ENCODE measurements around the gene ELP4. TPM values are rescaled to one million over a fixed set of nuclear protein-coding genes. Genes with fewer than 3 reads are reported as not detected.

ELP4 gene
- total and polyA plus RNA-seq, 9 of the 15 experiments (the other 6 are each of a cell fraction or from before 2014, with no cell fraction given): 24.1 to 60.3 (median 38.7) TPM

DNA sequence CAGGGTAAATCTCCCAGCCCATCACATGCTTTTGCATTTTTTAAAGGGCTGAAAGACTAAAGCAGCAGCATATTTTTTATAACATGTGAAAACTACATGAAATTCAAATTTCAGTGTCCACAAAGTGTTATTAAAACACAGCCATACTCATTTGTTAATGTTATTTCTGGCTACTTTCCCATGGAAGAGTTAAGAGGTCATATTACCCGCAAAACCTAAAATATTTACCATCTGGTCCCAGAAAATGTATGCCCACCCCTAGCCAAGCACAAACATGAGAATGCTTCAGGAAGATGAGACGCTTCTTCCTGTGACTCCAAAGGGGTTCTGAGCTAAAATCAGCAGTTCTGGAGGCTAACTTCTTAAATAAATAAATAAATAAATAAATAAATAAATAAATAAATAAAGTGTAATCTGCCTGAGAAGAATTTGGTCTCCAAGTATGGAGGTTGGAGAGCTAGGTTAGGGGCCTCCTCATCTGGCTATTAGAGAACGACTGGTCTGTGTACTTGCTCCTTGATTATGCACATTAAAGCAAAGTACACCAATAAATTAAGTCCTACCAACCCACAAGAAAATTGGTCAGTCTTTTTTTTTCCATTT is 9.9 kb upstream of the ELP4 start:
- CTCF ChIA-PET (ENCODE audit: low intra/inter-chr PET ratio): no interaction called here
- in situ Hi-C loops (cut with MboI): no loop called here
- TF ChIP-seq LEF1 (IDR thresholded peaks at IDR 0.05) (no peak), ZC3H11A (IDR thresholded peaks at IDR 0.05; ENCODE audit: low read depth, low read length) (peak; percentile 23; the same call in 1 of the 2 replicates)
- TF ChIP-seq, protein P1, sequence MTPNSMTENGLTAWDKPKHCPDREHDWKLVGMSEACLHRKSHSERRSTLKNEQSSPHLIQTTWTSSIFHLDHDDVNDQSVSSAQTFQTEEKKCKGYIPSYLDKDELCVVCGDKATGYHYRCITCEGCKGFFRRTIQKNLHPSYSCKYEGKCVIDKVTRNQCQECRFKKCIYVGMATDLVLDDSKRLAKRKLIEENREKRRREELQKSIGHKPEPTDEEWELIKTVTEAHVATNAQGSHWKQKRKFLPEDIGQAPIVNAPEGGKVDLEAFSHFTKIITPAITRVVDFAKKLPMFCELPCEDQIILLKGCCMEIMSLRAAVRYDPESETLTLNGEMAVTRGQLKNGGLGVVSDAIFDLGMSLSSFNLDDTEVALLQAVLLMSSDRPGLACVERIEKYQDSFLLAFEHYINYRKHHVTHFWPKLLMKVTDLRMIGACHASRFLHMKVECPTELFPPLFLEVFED (CRISPR knock-in tag; conservative IDR thresholded peaks at IDR 0.05): no peak

More for the DNA sequence above, 9.9 kb upstream of the ELP4 start:
- BruUV-seq (replicated peaks): no TSS peak
- Histone ChIP-seq H3K9me1 (ENCODE audit: control insufficient read depth, insufficient read depth, low read length) (no peaks in the 10 kb centered on the region), H2AFZ (ENCODE audit: low read depth, low read length) (no peak overlapping the region), H3K4me1 (replicated peaks in 1 of 2; ENCODE audit: control insufficient read depth in 2 of 2, insufficient read depth in 2 of 2, low read length in 2 of 2) (no peaks in the 10 kb centered on the region), H3K4me3 (no peak overlapping the region), H4K20me1 (replicated peaks; ENCODE audit: control insufficient read depth, insufficient read depth, low read length) (no peaks in the 10 kb centered on the region), H3K27ac (ENCODE audit: extremely low read depth, low read depth, low read length) (no peak overlapping the region), H3K27me3 (ENCODE audit: control insufficient read depth in 2 of 2, insufficient read depth in 2 of 2, low read length in 2 of 2) (no peaks in the 10 kb centered on the region), H3K79me2 (ENCODE audit: control insufficient read depth, insufficient read depth, low read length) (peaks cover 96% of the 10 kb centered on the region), H3K36me3 (ENCODE audit: control insufficient read depth, insufficient read depth, low read length) (peaks cover 52% of the 10 kb centered on the region; the same call in 2 of the 3 replicates), H3K4me2 (ENCODE audit: insufficient read depth, low read length) (no peak overlapping the region), H3K9me3 (replicated peaks; ENCODE audit: control insufficient read depth, insufficient read depth, low read depth, low read length) (no peaks in the 10 kb centered on the region), H3K9ac (ENCODE audit: insufficient read depth in 1 of 2, low read depth in 2 of 2, low read length in 2 of 2) (no peak overlapping the region)
- intact Hi-C loops (cut with micrococcal nuclease): loop anchor here (10.0 kb wide), 1 partner anchor 315 kb away; the partner anchor contains the start of gene PAX6
- WGBS (ENCODE audit: insufficient coverage, low coverage, missing lambda C conversion rate): 96% methylated on average over 3 of the region's 3 CpGs
- no peak for ATAC-seq
- DNase-seq (ENCODE audit: extremely low read depth in 1 of 4, low spot score in 3 of 4): no peak
- POLR2A ChIA-PET: interaction anchor here (0.7 to 1.6 kb wide), 2 partner anchors 15 to 369 kb away, joined by 3 to 4 read pairs; no protein-coding TSS in a partner anchor
- FAIRE-seq: no peak

All from K562 (cell line).